HG02759 (cell line): ENCODE data around the gene B4GALNT4.
"Not testable (repeated sequence)": the region's sequence is repeated elsewhere in the genome, so short reads cannot be mapped to it uniquely, and the experiment has no call there.

ENCODE experiments used
- ATAC-seq: cut with Tn5 transposase; IDR thresholded peaks from one replicate; pipeline ENCODE4 v1.9.1; 2021; ENCODE audit warnings: mild to moderate bottlenecking, moderate library complexity; ENCODE audit not compliant: unreplicated experiment

The B4GALNT4 gene

DNA sequence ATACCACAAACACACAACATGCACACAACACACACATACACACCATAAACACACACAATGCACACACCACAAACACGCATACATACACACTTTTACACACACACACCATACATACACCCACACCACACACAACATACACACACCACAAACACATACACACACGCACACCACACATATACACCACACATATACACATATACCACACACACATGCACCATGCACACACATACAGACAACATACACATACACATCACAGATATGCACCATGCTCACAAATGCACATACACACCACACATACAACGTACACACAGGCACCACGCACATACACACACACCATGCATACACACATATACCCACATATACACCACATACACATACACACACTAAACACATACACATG, 11.7 kb upstream of the B4GALNT4 start:
- no peak for ATAC-seq

DNA sequence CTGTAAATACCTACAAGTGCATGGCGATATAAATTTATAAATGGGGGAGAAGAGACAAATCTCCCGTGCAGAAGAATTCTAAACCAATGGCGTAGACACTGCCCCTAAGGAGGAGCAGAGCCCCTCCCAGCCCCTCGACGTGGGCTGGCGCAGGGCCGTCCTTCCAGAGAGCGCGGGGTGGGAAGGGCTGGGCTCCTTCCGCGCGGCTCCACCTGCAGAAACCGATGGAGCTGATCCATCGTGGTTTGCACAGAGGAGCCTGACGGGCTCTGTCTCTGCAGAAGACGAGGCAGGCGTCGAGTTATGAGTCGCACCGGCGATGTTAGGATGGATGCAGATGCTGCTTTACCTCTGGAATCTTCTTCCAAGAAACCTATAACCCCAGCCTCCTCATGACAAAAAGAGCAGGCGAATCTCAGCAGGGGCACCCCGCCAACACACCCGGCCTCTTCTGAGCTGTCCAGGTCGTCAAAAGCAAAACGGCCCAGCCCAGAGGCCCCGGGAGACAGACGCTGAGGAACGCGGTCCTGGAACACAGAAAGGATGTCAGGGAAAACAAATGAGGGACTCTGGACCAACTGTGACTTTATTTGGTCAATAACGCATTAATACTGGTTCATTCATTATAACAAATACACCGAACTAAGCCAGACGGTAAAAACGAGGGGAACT, 11.0 kb upstream of the B4GALNT4 start:
- ATAC-seq = no peak

- no peak for ATAC-seq
Observed at GRCh38 chr11:359181-359714, 10.1 kb upstream of the B4GALNT4 start.

GRCh38 chr11:360326-361280, 8.7 kb upstream of the B4GALNT4 start:
- ATAC-seq = no peak

- no peak for ATAC-seq
Observed at GRCh38 chr11:362642-363442, 6.5 kb upstream of the B4GALNT4 start.

DNA sequence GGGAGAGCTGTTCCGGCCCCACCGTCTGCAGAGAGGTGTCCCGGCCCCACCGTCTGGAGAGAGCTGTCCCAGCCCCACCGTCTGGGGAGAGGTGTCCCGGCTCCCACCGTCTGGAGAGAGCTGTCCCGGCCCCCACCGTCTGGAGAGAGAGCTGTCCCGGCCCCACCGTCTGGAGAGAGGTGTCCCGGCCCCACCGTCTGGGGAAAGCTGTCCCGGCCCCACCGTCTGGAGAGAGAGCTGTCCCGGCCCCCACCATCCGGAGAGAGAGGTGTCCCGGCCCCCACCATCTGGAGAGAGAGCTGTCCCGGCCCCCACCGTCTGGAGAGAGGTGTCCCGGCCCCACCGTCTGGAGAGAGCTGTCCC, 5.9 kb upstream of the B4GALNT4 start:
- ATAC-seq = not testable (repeated sequence)

DNA sequence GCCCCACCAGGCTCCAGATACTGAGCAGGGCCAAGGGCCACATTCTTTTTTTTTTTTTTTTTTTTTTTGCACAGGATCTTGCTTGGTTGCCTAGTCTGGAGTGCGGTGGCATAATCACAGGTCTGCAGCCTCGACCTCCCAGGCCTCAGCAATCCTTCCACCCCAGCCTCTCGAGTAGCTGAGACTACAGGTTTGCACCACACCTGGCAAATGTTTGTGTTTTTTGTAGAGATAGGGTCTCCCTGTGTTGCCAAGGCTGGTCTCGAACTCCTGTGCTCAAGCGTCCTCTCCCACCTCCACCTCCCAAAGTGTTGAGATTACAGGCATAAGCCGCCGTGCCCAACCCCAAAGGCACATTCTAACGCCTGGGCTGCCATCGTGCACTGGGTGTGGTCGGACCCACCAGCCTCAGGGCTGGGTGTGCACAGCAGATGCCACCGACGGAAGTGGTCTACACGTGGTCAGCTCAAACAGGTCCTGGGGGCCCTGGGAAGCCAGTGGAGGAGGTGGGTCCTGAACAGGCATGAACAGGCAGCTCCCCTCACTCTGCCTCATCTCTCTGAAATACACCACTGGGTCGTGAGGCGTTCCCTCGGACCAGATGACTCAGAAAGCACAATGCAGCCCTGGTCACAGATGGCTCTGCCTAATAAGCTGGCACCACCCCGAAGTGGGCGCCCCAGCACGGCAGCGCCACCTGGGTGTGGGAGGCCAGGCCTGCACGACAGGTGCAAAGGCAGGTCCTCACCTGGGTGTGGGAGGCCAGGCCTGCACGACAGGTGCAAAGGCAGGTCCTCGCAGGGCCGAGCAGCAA, 5.1 kb upstream of the B4GALNT4 start:
- ATAC-seq = no peak

GRCh38 chr11:364991-365725, 4.1 kb upstream of the B4GALNT4 start:
- no peak for ATAC-seq

DNA sequence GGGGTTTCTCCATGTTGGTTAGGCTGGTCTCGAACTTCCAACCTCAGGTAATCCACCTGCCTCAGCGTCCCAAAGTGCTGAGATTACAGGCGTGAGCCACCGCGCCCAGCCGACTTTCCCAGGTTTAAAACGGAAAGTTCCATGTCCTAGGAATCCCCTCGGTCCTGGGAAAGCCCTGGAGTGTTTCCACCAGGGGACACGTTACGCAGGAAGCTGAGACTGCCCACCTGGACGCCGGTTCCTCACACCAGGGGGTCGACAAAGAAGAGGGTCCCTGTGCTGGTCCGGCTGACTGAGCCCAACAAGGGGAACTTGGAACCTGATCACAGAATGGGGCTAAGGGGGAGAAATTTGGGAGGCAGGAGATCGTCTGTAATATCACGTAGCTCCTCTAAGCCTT, 3.5 kb upstream of the B4GALNT4 start:
- no peak for ATAC-seq

DNA sequence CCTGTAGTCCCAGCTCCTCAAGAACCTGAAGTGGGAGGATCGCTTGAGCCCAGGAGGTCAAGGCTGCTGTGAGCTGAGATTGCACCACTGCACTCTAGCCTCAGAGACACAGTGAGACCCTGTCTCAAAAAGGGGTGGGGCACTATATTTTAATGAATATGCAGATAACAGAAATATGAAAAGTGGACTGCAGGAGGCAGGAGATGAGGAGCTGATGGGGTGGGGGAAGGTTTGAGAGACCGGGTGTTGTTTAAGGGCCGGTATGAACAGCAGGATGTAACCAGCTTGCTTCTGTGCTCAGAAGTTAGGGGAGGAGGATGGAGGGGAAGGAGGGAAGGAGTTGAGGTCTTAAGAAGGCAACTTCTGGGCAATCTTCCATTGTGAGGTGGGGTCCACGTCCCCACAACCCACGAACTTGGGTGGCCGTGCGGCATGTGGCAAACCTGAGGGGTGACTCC, 1.3 kb upstream of the B4GALNT4 start:
- no peak for ATAC-seq

DNA sequence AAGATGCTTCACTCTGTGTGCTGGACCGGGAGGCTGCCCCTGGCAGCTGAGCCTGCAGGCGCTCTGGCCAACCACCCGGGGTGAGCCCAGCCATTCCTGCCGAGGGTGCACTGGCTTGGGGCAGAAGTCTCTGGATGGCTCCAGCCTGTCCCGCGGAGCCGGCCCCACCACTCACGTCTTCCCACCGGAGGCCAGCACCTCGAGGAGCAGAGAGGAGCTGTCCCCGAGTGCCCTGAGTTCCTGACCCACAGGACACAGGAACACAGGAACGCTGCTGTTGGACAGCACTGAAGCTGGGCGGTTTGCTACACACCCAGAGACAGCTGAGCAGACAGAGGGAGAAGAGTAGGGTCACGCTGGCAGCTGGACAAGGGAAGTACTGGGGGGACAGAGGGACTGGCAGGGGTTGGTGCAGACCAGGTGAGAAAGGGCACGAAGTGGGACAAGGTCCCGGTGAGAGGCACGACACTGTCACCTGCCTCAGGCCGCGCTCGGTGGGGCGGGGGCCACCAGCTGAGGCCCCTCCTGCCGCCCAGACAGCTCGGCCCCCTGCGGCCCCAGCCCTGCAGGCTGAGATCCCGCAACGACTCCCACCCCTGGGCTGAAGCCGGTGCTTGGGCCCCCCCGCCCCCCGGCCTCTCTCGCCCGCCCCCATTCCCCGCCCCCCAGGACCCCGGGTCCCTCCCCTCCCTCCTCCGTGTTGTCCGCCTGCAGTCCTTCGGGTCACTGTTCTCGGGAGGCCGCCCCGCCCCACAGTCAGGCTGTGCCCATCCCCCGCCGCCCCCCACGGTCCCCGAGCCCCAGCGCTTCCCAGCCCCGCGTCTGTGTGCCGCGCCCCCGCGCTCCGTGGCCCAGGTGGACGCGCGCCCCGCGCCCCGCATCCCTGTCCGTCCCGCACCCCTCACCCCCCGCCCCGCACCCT, 624 bp upstream of the B4GALNT4 start:
- no peak for ATAC-seq

DNA sequence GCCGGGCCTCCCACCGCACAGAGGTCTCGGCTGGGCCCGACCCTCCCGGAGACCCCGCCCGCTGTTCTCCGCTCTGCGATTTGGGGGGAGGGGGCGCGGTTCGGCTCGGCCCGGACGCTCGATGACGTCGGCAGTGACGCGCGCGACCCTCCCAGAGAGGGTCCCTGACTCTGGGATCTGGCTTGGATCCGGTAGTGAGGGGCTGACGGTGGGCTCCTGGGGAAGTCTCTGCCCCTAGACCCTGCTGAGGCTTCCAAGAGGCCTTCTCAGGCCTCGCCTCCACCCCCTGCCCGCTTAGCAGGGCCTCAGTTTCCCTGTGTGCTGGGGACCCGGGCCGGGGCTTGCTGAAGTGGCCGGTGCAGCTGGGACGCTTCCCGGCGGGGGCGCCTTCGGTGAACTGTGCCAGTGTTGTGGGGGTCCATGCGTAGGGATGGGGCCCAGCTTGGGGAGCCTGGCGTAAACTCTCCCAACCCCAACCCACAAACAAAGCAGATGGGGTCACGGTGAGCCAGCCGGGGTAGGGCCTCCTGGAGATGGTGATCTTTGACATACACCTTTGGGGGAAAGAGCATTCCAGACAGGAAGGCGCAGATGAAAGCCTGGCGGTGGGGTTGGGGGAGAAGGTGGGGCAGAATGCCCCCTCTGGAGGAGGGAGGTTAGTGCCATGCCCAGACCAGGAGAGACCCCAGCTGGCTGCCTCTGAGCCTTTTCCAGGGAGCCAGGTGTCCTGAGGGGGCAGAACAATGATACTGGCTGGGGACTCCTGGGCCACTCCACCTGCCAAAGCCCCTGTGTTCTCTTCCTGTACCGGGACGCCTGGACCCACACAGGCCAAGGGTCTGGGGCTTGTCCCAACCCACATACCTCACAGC, 1.0 kb downstream of the B4GALNT4 start:
- no peak for ATAC-seq

DNA sequence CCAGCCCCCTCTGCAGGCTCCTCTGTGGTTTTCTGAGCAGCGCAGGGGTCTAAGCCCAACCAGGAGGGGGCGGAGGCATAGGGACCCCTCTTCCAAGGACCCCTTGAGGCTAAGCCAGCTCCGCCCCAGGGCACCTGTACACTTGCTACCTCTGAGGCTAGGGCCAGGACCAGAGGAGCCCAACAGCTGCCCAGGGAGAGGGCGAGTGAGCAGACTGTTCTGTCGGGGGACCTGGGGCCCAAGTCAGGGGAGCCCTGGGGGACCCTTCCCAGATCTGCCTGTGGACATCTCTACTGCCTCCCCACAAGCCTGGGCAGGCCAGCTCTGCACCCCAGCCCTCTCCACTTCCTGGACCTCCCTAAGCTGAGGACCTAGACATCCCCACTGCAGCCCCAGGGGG, 1.8 kb downstream of the B4GALNT4 start:
- no peak for ATAC-seq

DNA sequence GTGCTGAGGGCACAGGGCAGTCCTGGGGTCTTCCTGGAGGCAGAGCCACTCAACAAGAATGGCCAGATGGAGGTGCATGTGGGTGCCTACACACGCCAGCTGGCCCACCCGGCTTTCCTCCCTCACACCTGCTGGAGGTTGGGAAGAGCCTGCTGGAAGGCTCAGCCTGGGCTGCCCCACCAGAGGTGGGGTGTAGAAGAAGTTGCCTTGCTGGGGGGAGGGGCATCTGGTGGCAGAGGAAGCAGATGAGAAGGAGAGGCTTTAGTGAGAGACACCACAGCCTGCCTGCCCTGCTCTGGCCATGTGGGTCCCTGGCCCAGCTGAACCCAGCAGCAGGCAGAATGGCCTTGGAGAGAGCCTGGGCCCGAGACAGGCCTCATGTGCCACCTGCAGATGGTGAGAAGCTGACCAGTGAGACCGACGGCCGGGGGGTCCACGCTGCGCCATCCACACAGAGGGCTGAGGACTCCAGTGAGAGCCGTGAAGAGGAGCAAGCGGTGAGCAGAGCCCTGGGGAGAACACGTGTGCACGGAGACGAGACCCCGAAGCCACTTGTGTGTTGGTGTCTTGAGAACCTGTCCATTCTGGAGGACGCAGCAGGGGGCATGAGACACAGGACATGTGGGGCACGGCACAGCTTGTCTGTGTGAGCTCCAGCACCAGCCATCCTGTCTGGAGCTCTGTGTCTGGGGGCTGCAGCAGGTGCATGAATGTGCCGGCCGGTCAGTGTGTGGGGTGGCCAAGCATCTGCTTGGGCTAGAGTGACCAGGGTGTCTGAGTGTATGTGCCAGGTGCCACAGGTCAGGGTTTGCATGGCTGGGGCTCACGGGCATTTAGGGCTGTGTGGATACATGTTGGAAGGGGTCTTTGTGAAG, 2.7 kb downstream of the B4GALNT4 start:
- no peak for ATAC-seq

DNA sequence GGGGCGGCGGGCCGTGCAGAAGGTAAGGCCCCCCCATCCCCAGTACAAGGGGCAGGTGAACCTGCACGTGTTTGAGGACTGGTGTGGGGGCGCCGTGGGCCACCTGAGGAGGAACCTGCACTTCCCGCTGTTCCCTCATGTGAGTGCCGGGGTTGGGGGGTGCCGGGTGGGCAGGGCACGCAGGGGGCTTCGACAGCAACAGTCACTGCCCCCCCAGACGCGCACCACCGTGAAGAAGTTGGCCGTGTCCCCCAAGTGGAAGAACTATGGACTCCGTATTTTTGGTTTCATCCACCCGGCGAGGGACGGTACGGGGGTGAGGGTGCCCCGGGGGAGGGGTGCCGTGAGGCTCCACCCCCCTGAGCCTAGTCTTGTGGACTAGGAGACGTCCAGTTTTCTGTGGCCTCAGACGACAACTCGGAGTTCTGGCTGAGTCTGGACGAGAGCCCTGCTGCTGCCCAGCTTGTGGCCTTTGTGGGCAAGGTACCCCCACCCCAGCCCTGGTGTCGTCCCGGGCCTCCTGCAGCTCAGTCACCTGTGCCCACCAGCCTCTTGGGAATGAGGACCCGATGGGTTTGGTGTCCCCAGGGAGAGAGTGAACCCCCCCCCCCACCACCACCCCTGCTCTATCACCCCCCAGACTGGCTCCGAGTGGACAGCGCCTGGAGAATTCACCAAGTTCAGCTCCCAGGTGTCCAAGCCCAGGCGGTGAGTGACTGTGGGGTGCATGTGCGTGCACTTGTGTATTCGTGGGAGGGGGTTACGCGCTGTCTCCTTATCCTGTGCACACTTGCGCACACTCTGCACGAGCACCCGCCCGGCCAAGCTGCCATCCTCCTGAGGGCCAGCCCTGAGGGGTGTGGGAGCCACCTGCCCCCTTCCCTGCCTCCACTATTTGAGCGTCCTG, 3.8 kb downstream of the B4GALNT4 start:
- ATAC-seq = no peak
